Measurements from ENCODE around the gene TRUB1.

TRUB1 gene

DNA sequence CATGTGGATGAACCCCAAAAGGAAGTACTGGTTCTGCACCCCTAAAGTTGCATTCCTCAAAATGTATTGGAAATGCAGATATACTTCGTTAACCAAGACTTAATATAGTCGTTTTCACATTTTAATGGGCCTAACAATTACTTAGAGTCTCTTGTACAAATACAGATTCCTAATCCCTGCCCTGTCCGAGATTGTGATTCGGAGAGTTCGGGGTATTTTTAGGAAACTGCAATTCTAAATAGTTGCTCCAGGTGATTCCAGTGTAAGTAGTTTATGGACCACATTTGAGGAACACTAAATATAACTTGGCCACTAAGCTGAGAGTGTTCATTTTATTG is 830 bp downstream of the TRUB1 start:
- no peak overlapping the region for H3K27ac ChIP-seq (ENCODE audit: low read depth in 2 of 2, low read length in 2 of 2)
- peaks cover 3 to 9% of the 10 kb centered on the region in 2 donors for H3K4me1 ChIP-seq (ENCODE audit: control insufficient read depth in 2 of 2, insufficient read depth in 2 of 2, low read length in 2 of 2)
- no peaks in the 10 kb centered on the region for H3K27me3 ChIP-seq (ENCODE audit: control insufficient read depth in 2 of 2, insufficient read depth in 2 of 2, low read length in 2 of 2)
- peak overlapping the region; percentile 97 to 98 for H3K4me3 ChIP-seq (ENCODE audit: low read length in 2 of 2)
- peak overlapping the region; percentile 90 to 94 for H3K9ac ChIP-seq (ENCODE audit: low read depth in 1 of 2, low read length in 2 of 2)
- H3K36me3 ChIP-seq (ENCODE audit: control insufficient read depth in 2 of 2, insufficient read depth in 2 of 2, low read length in 2 of 2), result peaks cover 6 to 14% of the 10 kb centered on the region in 2 donors
- H3K9me3 ChIP-seq (ENCODE audit: control insufficient read depth in 2 of 2, low read length in 2 of 2), result no peaks in the 10 kb centered on the region

DNA sequence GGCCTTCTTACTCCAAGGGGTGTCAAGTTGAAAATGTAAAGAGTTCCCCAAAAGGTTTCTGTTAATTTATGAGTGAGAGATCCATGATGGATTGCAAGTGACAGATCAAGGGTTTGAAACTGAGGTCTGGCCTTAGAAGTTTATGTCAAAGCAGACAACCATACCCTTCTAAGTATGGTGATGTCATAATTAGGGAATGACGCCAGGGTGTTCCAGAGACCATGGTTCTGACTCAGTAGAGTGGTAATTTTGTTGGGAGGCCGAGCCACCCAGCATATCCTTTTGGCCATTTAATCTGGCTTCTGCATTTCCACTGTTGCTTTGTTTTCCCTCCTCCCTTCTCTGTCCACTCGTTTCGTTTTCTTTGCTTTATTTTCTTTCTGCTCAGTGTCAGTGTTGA is 2.7 kb downstream of the TRUB1 start:
- H3K4me1 ChIP-seq (ENCODE audit: control insufficient read depth in 2 of 2, insufficient read depth in 2 of 2, low read length in 2 of 2), result peaks cover 3 to 9% of the 10 kb centered on the region in 2 donors
- no peak overlapping the region for H3K27ac ChIP-seq (ENCODE audit: low read depth in 2 of 2, low read length in 2 of 2)
- H3K4me3 ChIP-seq (ENCODE audit: low read length in 2 of 2), result no peak overlapping the region
- H3K9ac ChIP-seq (ENCODE audit: low read depth in 1 of 2, low read length in 2 of 2), result no peak overlapping the region
- no peaks in the 10 kb centered on the region for H3K9me3 ChIP-seq (ENCODE audit: control insufficient read depth in 2 of 2, low read length in 2 of 2)
- no peaks in the 10 kb centered on the region for H3K27me3 ChIP-seq (ENCODE audit: control insufficient read depth in 2 of 2, insufficient read depth in 2 of 2, low read length in 2 of 2)
- H3K36me3 ChIP-seq (ENCODE audit: control insufficient read depth in 2 of 2, insufficient read depth in 2 of 2, low read length in 2 of 2), result peaks cover 14 to 23% of the 10 kb centered on the region in 2 donors

DNA sequence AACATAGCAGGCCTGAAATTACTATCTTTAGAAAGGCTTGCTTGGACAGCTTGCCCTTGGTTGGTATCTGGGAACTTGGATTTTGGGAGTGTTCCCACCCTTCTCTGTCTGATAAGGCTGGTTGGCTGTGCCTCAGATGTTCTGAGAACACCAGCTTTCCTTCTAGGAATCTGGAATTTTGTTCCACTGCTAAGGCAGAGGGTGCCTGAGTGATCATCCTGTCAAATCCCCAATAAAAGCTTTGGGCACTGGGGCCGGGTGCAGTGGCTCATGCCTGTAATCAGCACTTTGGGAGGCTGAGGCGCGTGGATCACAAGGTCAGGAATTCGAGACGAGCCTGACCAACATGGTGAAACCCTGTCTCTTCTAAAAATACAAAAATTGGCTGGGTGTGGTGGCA is 5.0 kb downstream of the TRUB1 start:
- Histone ChIP-seq H3K4me1 (ENCODE audit: control insufficient read depth in 2 of 2, insufficient read depth in 2 of 2, low read length in 2 of 2) (peaks cover 3 to 9% of the 10 kb centered on the region in 2 donors), H3K27ac (ENCODE audit: low read depth in 2 of 2, low read length in 2 of 2) (no peak overlapping the region), H3K36me3 (ENCODE audit: control insufficient read depth in 2 of 2, insufficient read depth in 2 of 2, low read length in 2 of 2) (peaks cover 14 to 23% of the 10 kb centered on the region in 2 donors), H3K4me3 (ENCODE audit: low read length in 2 of 2) (no peak overlapping the region), H3K9me3 (ENCODE audit: control insufficient read depth in 2 of 2, low read length in 2 of 2) (no peaks in the 10 kb centered on the region), H3K9ac (ENCODE audit: low read depth in 1 of 2, low read length in 2 of 2) (no peak overlapping the region), H3K27me3 (ENCODE audit: control insufficient read depth in 2 of 2, insufficient read depth in 2 of 2, low read length in 2 of 2) (no peaks in the 10 kb centered on the region)

DNA sequence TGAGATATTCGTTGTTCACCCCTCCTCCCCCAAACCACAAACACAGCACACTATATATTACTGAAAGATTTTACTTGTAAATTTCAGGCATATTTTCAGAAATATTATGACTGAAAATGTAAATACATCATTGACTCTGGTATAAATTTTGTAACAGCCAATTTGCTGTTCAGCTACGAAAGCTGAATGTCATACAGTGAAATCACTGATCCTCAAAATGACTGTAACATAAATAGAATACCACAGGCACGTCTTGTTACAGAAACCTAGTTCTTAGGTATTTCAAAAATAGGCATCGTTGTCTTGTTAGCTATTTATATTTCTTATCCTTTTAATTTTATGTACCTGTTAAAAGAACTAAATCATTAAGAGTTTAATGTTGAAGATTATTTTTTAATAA is 15.1 kb downstream of the TRUB1 start:
- Histone ChIP-seq H3K9ac (ENCODE audit: low read depth in 1 of 2, low read length in 2 of 2) (no peak overlapping the region), H3K36me3 (ENCODE audit: control insufficient read depth in 2 of 2, insufficient read depth in 2 of 2, low read length in 2 of 2) (peaks cover 12 to 14% of the 10 kb centered on the region in 2 donors), H3K27me3 (ENCODE audit: control insufficient read depth in 2 of 2, insufficient read depth in 2 of 2, low read length in 2 of 2) (no peaks in the 10 kb centered on the region), H3K4me1 (ENCODE audit: control insufficient read depth in 2 of 2, insufficient read depth in 2 of 2, low read length in 2 of 2) (no peaks in the 10 kb centered on the region), H3K9me3 (ENCODE audit: control insufficient read depth in 2 of 2, low read length in 2 of 2) (no peaks in the 10 kb centered on the region), H3K27ac (ENCODE audit: low read depth in 2 of 2, low read length in 2 of 2) (no peak overlapping the region), H3K4me3 (ENCODE audit: low read length in 2 of 2) (no peak overlapping the region)

DNA sequence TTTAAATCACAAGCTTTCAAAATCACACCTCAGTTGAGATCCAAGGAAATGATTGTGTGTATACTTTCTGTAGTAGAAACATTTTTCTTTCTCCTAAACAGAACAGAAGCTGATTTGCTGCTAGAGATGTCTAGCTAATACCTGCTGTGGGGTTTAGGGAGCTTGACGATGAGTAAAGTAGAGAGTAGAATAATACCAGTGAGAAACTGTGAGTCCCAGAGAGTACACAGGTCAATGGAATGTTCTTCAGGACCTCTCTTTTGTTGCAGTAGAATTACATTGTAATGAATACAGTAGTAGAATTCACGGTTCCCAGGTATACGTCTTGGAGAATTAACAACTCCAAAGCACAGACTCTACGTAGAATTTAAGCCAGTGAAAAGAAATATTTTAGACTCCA is 18.0 kb downstream of the TRUB1 start:
- Histone ChIP-seq H3K9me3 (ENCODE audit: control insufficient read depth in 2 of 2, low read length in 2 of 2) (no peaks in the 10 kb centered on the region), H3K9ac (ENCODE audit: low read depth in 1 of 2, low read length in 2 of 2) (no peak overlapping the region), H3K4me1 (ENCODE audit: control insufficient read depth in 2 of 2, insufficient read depth in 2 of 2, low read length in 2 of 2) (no peaks in the 10 kb centered on the region), H3K36me3 (ENCODE audit: control insufficient read depth in 2 of 2, insufficient read depth in 2 of 2, low read length in 2 of 2) (peaks cover 5 to 19% of the 10 kb centered on the region in 2 donors), H3K4me3 (ENCODE audit: low read length in 2 of 2) (no peak overlapping the region), H3K27ac (ENCODE audit: low read depth in 2 of 2, low read length in 2 of 2) (no peak overlapping the region), H3K27me3 (ENCODE audit: control insufficient read depth in 2 of 2, insufficient read depth in 2 of 2, low read length in 2 of 2) (no peaks in the 10 kb centered on the region)

DNA sequence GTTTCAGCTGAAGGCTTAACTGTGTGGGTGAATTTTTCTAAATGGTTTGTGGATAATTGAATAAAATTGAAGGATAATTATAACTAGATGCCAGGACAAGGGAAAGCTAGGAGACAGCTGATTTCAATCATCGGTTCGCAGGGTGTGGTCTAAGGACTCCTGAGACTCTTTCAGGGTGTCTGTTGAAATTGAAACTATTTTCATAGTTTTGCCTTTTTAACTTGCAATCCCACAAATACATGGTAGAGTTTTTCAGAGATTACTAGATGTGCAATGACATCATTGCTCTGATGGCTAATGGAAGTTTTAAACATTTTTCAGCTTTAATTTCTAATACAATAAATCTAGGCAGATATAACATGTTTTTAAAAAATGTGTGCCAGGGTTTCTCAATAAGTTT is 18.5 kb downstream of the TRUB1 start:
- no peaks in the 10 kb centered on the region for H3K27me3 ChIP-seq (ENCODE audit: control insufficient read depth in 2 of 2, insufficient read depth in 2 of 2, low read length in 2 of 2)
- no peaks in the 10 kb centered on the region for H3K4me1 ChIP-seq (ENCODE audit: control insufficient read depth in 2 of 2, insufficient read depth in 2 of 2, low read length in 2 of 2)
- no peak overlapping the region for H3K4me3 ChIP-seq (ENCODE audit: low read length in 2 of 2)
- no peak overlapping the region for H3K27ac ChIP-seq (ENCODE audit: low read depth in 2 of 2, low read length in 2 of 2)
- peaks cover 5 to 18% of the 10 kb centered on the region in 2 donors for H3K36me3 ChIP-seq (ENCODE audit: control insufficient read depth in 2 of 2, insufficient read depth in 2 of 2, low read length in 2 of 2)
- no peak overlapping the region for H3K9ac ChIP-seq (ENCODE audit: low read depth in 1 of 2, low read length in 2 of 2)
- no peaks in the 10 kb centered on the region for H3K9me3 ChIP-seq (ENCODE audit: control insufficient read depth in 2 of 2, low read length in 2 of 2)

DNA sequence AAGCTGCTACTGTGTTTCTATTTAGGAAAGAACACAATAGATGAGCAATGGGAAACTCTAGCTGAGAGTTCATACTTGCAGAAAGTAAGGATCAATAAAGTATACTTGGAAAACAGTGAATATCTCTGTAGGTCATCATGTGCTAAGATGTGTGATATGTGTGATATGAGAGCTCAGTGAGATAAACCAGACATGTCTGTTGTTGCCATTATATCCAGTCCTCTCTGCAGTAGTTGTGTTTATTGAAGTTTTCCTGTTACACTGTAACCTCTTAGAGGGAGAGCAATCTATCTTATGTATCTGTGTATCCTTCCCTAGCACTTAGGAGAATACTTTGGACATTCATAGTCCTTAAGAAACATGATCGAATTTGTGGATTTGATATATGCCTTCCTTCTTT is 19.1 kb downstream of the TRUB1 start:
- Histone ChIP-seq H3K36me3 (ENCODE audit: control insufficient read depth in 2 of 2, insufficient read depth in 2 of 2, low read length in 2 of 2) (peaks cover 5 to 16% of the 10 kb centered on the region in 2 donors), H3K4me3 (ENCODE audit: low read length in 2 of 2) (no peak overlapping the region), H3K9ac (ENCODE audit: low read depth in 1 of 2, low read length in 2 of 2) (no peak overlapping the region), H3K27me3 (ENCODE audit: control insufficient read depth in 2 of 2, insufficient read depth in 2 of 2, low read length in 2 of 2) (no peaks in the 10 kb centered on the region), H3K4me1 (ENCODE audit: control insufficient read depth in 2 of 2, insufficient read depth in 2 of 2, low read length in 2 of 2) (no peaks in the 10 kb centered on the region), H3K9me3 (ENCODE audit: control insufficient read depth in 2 of 2, low read length in 2 of 2) (no peaks in the 10 kb centered on the region), H3K27ac (ENCODE audit: low read depth in 2 of 2, low read length in 2 of 2) (no peak overlapping the region)

DNA sequence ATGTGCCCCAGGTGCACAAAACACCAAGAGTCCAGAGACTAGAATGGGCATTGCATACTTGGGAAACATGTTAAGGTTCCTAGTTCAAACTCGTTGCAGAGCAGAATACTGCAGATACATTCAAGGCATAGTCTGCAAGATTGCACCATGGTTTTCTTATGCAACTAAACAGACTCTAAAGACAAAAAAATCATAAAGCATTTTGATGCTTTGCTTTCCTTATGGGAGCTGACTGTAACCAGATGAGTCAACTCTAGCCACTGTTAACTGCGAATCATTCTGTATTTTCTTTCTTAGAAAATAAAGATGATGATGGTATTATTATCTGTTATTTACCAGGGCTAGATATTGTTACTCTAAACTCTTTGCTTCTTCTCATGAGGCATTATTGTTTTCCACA is 19.7 kb downstream of the TRUB1 start:
- Histone ChIP-seq H3K27me3 (ENCODE audit: control insufficient read depth in 2 of 2, insufficient read depth in 2 of 2, low read length in 2 of 2) (no peaks in the 10 kb centered on the region), H3K36me3 (ENCODE audit: control insufficient read depth in 2 of 2, insufficient read depth in 2 of 2, low read length in 2 of 2) (peaks cover 5 to 16% of the 10 kb centered on the region in 2 donors), H3K4me1 (ENCODE audit: control insufficient read depth in 2 of 2, insufficient read depth in 2 of 2, low read length in 2 of 2) (no peaks in the 10 kb centered on the region), H3K9me3 (ENCODE audit: control insufficient read depth in 2 of 2, low read length in 2 of 2) (no peaks in the 10 kb centered on the region), H3K4me3 (ENCODE audit: low read length in 2 of 2) (no peak overlapping the region), H3K9ac (ENCODE audit: low read depth in 1 of 2, low read length in 2 of 2) (no peak overlapping the region), H3K27ac (ENCODE audit: low read depth in 2 of 2, low read length in 2 of 2) (no peak overlapping the region)

DNA sequence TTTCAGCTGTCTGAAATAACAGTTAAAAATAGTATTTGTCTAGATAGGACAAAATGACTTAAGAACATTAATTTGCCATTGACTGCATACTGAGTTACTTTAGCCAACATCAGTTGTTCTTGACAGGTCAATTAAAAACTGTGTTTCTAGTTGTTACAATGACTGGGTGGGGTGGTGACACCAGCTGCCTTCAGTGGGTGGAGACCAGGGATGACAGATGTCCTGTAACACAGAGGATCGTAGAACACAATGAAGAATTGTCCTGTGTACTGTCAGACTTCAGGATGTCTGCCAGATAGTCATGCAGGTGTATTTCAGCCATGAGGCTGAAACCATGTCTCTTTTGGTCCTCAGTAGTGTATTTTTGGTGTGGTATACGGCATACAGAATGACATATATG is 24.4 kb downstream of the TRUB1 start:
- H3K9me3 ChIP-seq (ENCODE audit: control insufficient read depth in 2 of 2, low read length in 2 of 2), result no peaks in the 10 kb centered on the region
- H3K4me1 ChIP-seq (ENCODE audit: control insufficient read depth in 2 of 2, insufficient read depth in 2 of 2, low read length in 2 of 2), result no peaks in the 10 kb centered on the region
- no peak overlapping the region for H3K9ac ChIP-seq (ENCODE audit: low read depth in 1 of 2, low read length in 2 of 2)
- no peak overlapping the region for H3K4me3 ChIP-seq (ENCODE audit: low read length in 2 of 2)
- no peak overlapping the region for H3K27ac ChIP-seq (ENCODE audit: low read depth in 2 of 2, low read length in 2 of 2)
- H3K27me3 ChIP-seq (ENCODE audit: control insufficient read depth in 2 of 2, insufficient read depth in 2 of 2, low read length in 2 of 2), result no peaks in the 10 kb centered on the region
- H3K36me3 ChIP-seq (ENCODE audit: control insufficient read depth in 2 of 2, insufficient read depth in 2 of 2, low read length in 2 of 2), result peaks cover 2 to 12% of the 10 kb centered on the region in 2 donors

DNA sequence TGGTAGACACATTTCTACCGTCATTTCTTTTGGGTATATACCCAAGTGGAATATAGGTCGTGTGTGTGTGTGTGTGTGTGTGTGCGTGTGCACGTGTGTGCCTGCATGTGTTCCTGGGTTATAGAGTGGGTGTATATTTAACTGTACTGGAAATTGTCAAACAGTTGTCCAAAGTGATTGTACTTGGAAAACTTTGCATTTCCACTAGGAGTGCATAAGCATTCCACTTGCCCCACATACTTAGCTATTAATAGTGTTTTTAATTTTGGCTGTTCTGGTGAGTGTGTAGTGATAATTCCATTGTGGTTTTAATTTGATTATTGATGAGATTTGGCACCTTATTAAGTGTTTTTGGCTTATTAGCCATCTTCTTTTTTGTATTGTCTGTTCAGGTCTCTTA is 25.9 kb downstream of the TRUB1 start:
- Histone ChIP-seq H3K27ac (ENCODE audit: low read depth in 2 of 2, low read length in 2 of 2) (no peak overlapping the region), H3K27me3 (ENCODE audit: control insufficient read depth in 2 of 2, insufficient read depth in 2 of 2, low read length in 2 of 2) (no peaks in the 10 kb centered on the region), H3K9ac (ENCODE audit: low read depth in 1 of 2, low read length in 2 of 2) (no peak overlapping the region), H3K4me1 (ENCODE audit: control insufficient read depth in 2 of 2, insufficient read depth in 2 of 2, low read length in 2 of 2) (no peaks in the 10 kb centered on the region), H3K9me3 (ENCODE audit: control insufficient read depth in 2 of 2, low read length in 2 of 2) (no peaks in the 10 kb centered on the region), H3K36me3 (ENCODE audit: control insufficient read depth in 2 of 2, insufficient read depth in 2 of 2, low read length in 2 of 2) (peaks cover 2 to 12% of the 10 kb centered on the region in 2 donors), H3K4me3 (ENCODE audit: low read length in 2 of 2) (no peak overlapping the region)

DNA sequence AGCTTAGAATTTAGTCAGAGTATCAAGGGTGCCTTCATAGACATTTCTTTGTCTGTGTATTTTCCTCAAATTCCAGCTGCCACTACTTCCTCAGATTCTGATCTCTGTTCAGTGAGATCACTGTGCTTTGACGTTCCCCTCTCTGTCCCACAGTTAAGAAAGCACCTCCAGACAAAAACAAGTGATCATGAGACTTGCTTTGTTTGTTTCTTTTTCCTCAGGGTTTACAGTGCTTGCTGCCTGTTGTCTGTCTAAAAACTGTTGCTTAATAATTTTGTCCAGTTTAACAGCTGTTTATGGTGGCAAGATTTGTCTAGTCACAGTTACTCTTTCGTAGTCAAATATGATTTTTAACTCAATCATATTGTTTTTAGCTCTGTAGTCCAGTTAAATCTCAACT is 29.1 kb downstream of the TRUB1 start:
- H3K9ac ChIP-seq (ENCODE audit: low read depth in 1 of 2, low read length in 2 of 2), result no peak overlapping the region
- no peaks in the 10 kb centered on the region for H3K4me1 ChIP-seq (ENCODE audit: control insufficient read depth in 2 of 2, insufficient read depth in 2 of 2, low read length in 2 of 2)
- H3K27me3 ChIP-seq (ENCODE audit: control insufficient read depth in 2 of 2, insufficient read depth in 2 of 2, low read length in 2 of 2), result no peaks in the 10 kb centered on the region
- no peak overlapping the region for H3K27ac ChIP-seq (ENCODE audit: low read depth in 2 of 2, low read length in 2 of 2)
- H3K36me3 ChIP-seq (ENCODE audit: control insufficient read depth in 2 of 2, insufficient read depth in 2 of 2, low read length in 2 of 2), result peaks cover 2 to 6% of the 10 kb centered on the region in 2 donors
- H3K4me3 ChIP-seq (ENCODE audit: low read length in 2 of 2), result no peak overlapping the region
- no peaks in the 10 kb centered on the region for H3K9me3 ChIP-seq (ENCODE audit: control insufficient read depth in 2 of 2, low read length in 2 of 2)
